Activated CD4-positive, alpha-beta memory T cell treated with anti-CD3 and anti-CD28 coated beads for 36 hours (primary cell): ENCODE results near the gene STK32A. TPM values are rescaled to one million over a fixed set of nuclear protein-coding genes. Genes with fewer than 3 reads are reported as not detected.

Experiments
- CTCF ChIA-PET: fragments of 350-600 bp; sonication (Branson Sonifier 250); formaldehyde crosslinking; loops from one replicate; lab custom pipeline; 2021; ENCODE audit warnings: antibody characterized with exemption, inconsistent platforms; lab: Charles Lee
- POLR2A ChIA-PET: fragments of 350-600 bp; sonication (Branson Sonifier 250); formaldehyde crosslinking; loops from one replicate; lab custom pipeline; 2021; ENCODE audit warnings: antibody characterized with exemption; lab: Charles Lee
- DNase-seq: peaks from one replicate; pipeline ENCODE4 v3.0.0-alpha.2; 2020
- H3K27ac Mint-ChIP-seq: one replicate; pipeline ENCODE4 v1.8.0; 2021; ENCODE audit warnings: mixed read lengths
- H3K27me3 Mint-ChIP-seq: one replicate; pipeline ENCODE4 v1.8.0; 2021; ENCODE audit warnings: mixed read lengths
- H3K36me3 Mint-ChIP-seq: one replicate; pipeline ENCODE4 v1.8.0; 2021; ENCODE audit warnings: mixed read lengths
- H3K4me1 Mint-ChIP-seq: one replicate; pipeline ENCODE4 v1.8.0; 2021; ENCODE audit warnings: low read depth, mixed read lengths
- H3K4me3 Mint-ChIP-seq: one replicate; pipeline ENCODE4 v1.8.0; 2021; ENCODE audit warnings: mild to moderate bottlenecking, mixed read lengths
- H3K9me3 Mint-ChIP-seq: one replicate; pipeline ENCODE4 v1.8.0; 2021; ENCODE audit warnings: mixed read lengths
- intact Hi-C: fragments of 100-400 bp; cut with micrococcal nuclease; formaldehyde crosslinking; loops from one replicate; pipeline ENCODE4 v1.15.1; 2023
- total RNA-seq, 2 experiments: library from RNA; stranded (reverse); gene quantifications; one replicate each; pipeline ENCODE4 v1.2.3, GENCODE V29; 2021

The STK32A gene
- total RNA-seq, 2 experiments from 2014 or later, result not detected

- H3K4me1 Mint-ChIP-seq, result no peaks in the 10 kb centered on the region
- intact Hi-C loops, result no loop called here
- H3K27ac Mint-ChIP-seq, result no peak overlapping the region
- no peak overlapping the region for H3K4me3 Mint-ChIP-seq
- CTCF ChIA-PET, result no interaction called here
- H3K9me3 Mint-ChIP-seq, result peaks cover 3% of the 10 kb centered on the region
- H3K27me3 Mint-ChIP-seq, result no peaks in the 10 kb centered on the region
- POLR2A ChIA-PET, result no interaction called here
- no peak for DNase-seq
- H3K36me3 Mint-ChIP-seq, result no peaks in the 10 kb centered on the region
Measured at GRCh38 chr5:147418613-147419012, 183.8 kb downstream of the STK32A start.

GRCh38 chr5:147426640-147427327 is 192.0 kb downstream of the STK32A start:
- no peaks in the 10 kb centered on the region for H3K4me1 Mint-ChIP-seq
- intact Hi-C loops, result no loop called here
- no peak overlapping the region for H3K4me3 Mint-ChIP-seq
- H3K9me3 Mint-ChIP-seq, result peaks cover 2% of the 10 kb centered on the region
- H3K36me3 Mint-ChIP-seq, result no peaks in the 10 kb centered on the region
- no peak overlapping the region for H3K27ac Mint-ChIP-seq
- H3K27me3 Mint-ChIP-seq, result peaks cover 3% of the 10 kb centered on the region
- CTCF ChIA-PET, result no interaction called here
- POLR2A ChIA-PET, result no interaction called here
- no peak for DNase-seq

- Mint-ChIP-seq H3K4me3 (no peak overlapping the region), H3K9me3 (peaks cover 2% of the 10 kb centered on the region), H3K27me3 (peaks cover 3% of the 10 kb centered on the region), H3K4me1 (no peaks in the 10 kb centered on the region), H3K36me3 (no peaks in the 10 kb centered on the region), H3K27ac (no peak overlapping the region)
- no peak for DNase-seq
- intact Hi-C loops, result no loop called here
- ChIA-PET POLR2A (no interaction called here), CTCF (interaction anchor here (0.6 kb wide), 1 partner anchor 37 kb away, joined by 3 read pairs; no protein-coding TSS in a partner anchor)
Measured at GRCh38 chr5:147427521-147428401, 192.9 kb downstream of the STK32A start.

- POLR2A ChIA-PET, result no interaction called here
- H3K27me3 Mint-ChIP-seq, result peaks cover 3% of the 10 kb centered on the region
- intact Hi-C loops, result no loop called here
- no peak overlapping the region for H3K27ac Mint-ChIP-seq
- H3K4me1 Mint-ChIP-seq, result no peaks in the 10 kb centered on the region
- no peak for DNase-seq
- H3K9me3 Mint-ChIP-seq, result peaks cover 2% of the 10 kb centered on the region
- CTCF ChIA-PET, result no interaction called here
- H3K4me3 Mint-ChIP-seq, result no peak overlapping the region
- H3K36me3 Mint-ChIP-seq, result no peaks in the 10 kb centered on the region
Measured at GRCh38 chr5:147430628-147431027, 195.8 kb downstream of the STK32A start.

- H3K4me3 Mint-ChIP-seq, result no peak overlapping the region
- no peak for DNase-seq
- intact Hi-C loops, result no loop called here
- peaks cover 2% of the 10 kb centered on the region for H3K9me3 Mint-ChIP-seq
- ChIA-PET POLR2A (no interaction called here), CTCF (no interaction called here)
- no peaks in the 10 kb centered on the region for H3K4me1 Mint-ChIP-seq
- no peak overlapping the region for H3K27ac Mint-ChIP-seq
- H3K27me3 Mint-ChIP-seq, result peaks cover 3% of the 10 kb centered on the region
- H3K36me3 Mint-ChIP-seq, result no peaks in the 10 kb centered on the region
Measured at GRCh38 chr5:147431586-147431985, 196.8 kb downstream of the STK32A start.

GRCh38 chr5:147432323-147432722 is 197.5 kb downstream of the STK32A start:
- no peaks in the 10 kb centered on the region for H3K4me1 Mint-ChIP-seq
- no peak overlapping the region for H3K4me3 Mint-ChIP-seq
- peaks cover 3% of the 10 kb centered on the region for H3K27me3 Mint-ChIP-seq
- intact Hi-C loops, result no loop called here
- POLR2A ChIA-PET, result no interaction called here
- H3K9me3 Mint-ChIP-seq, result peaks cover 2% of the 10 kb centered on the region
- no peak for DNase-seq
- no peak overlapping the region for H3K27ac Mint-ChIP-seq
- no peaks in the 10 kb centered on the region for H3K36me3 Mint-ChIP-seq
- CTCF ChIA-PET, result no interaction called here

GRCh38 chr5:147434049-147434448 is 199.2 kb downstream of the STK32A start:
- H3K4me1 Mint-ChIP-seq, result no peaks in the 10 kb centered on the region
- no peaks in the 10 kb centered on the region for H3K36me3 Mint-ChIP-seq
- H3K9me3 Mint-ChIP-seq, result peaks cover 2% of the 10 kb centered on the region
- ChIA-PET POLR2A (no interaction called here), CTCF (no interaction called here)
- H3K4me3 Mint-ChIP-seq, result no peak overlapping the region
- H3K27me3 Mint-ChIP-seq, result no peaks in the 10 kb centered on the region
- no peak for DNase-seq
- intact Hi-C loops, result no loop called here
- no peak overlapping the region for H3K27ac Mint-ChIP-seq

- Mint-ChIP-seq H3K4me3 (no peak overlapping the region), H3K27me3 (no peaks in the 10 kb centered on the region), H3K36me3 (no peaks in the 10 kb centered on the region), H3K4me1 (no peaks in the 10 kb centered on the region), H3K9me3 (no peaks in the 10 kb centered on the region), H3K27ac (no peak overlapping the region)
- POLR2A ChIA-PET, result no interaction called here
- CTCF ChIA-PET, result no interaction called here
- intact Hi-C loops, result no loop called here
- no peak for DNase-seq
Measured at GRCh38 chr5:147436596-147436995, 201.8 kb downstream of the STK32A start.

- no peak overlapping the region for H3K27ac Mint-ChIP-seq
- ChIA-PET POLR2A (no interaction called here), CTCF (no interaction called here)
- no peak overlapping the region for H3K4me3 Mint-ChIP-seq
- H3K4me1 Mint-ChIP-seq, result no peaks in the 10 kb centered on the region
- no peaks in the 10 kb centered on the region for H3K9me3 Mint-ChIP-seq
- no peaks in the 10 kb centered on the region for H3K36me3 Mint-ChIP-seq
- no peak for DNase-seq
- intact Hi-C loops, result no loop called here
- no peaks in the 10 kb centered on the region for H3K27me3 Mint-ChIP-seq
Measured at GRCh38 chr5:147437161-147437596, 202.4 kb downstream of the STK32A start.
